Spleen (tissue), 11 donors: ENCODE results near the gene DTWD2. TPM values are rescaled to one million over a fixed set of nuclear protein-coding genes. Genes with fewer than 3 reads are reported as not detected.

ENCODE experiments used
- DNase-seq: peaks from one replicate; pipeline ENCODE4 v3.0.0-alpha.2; 2020
- H3K27ac ChIP-seq, 8 donors: fragments of 200-600 bp; sonication (generic) in 7 of 8; 1 replicate in 4 of 8; 2 replicates in 4 of 8; pipeline versions ENCODE4 v1.5.0 to v1.8.0; 2016 to 2021; ENCODE audit warnings: inconsistent platforms in 4 of 8, mild to moderate bottlenecking in 4 of 8, moderate library complexity in 1 of 8
- H3K27me3 ChIP-seq, 7 donors: fragments of 200-600 bp; sonication (generic) in 6 of 7; replicated peaks in 1 of 7; 1 replicate in 4 of 7; 2 replicates in 3 of 7; pipeline versions ENCODE4 v1.5.0 to v1.8.0; 2016 to 2021; ENCODE audit warnings: inconsistent platforms in 3 of 7, mild to moderate bottlenecking in 1 of 7
- H3K36me3 ChIP-seq, 6 donors: fragments of 200-600 bp; sonication (generic) in 5 of 6; 1 replicate in 4 of 6; 2 replicates in 2 of 6; pipeline versions ENCODE4 v1.5.0 to v1.8.0; 2016 to 2021; ENCODE audit warnings: inconsistent platforms in 2 of 6
- H3K4me1 ChIP-seq, 6 donors: fragments of 200-600 bp; sonication (generic) in 5 of 6; 1 replicate in 3 of 6; 2 replicates in 3 of 6; pipeline versions ENCODE4 v1.5.0 to v1.8.0; 2016 to 2021; ENCODE audit warnings: inconsistent platforms in 3 of 6
- H3K4me3 ChIP-seq, 8 donors: fragments of 200-600 bp; sonication (generic) in 7 of 8; 1 replicate in 4 of 8; 2 replicates in 4 of 8; pipeline versions ENCODE4 v1.5.0 to v1.8.0; 2016 to 2021; ENCODE audit warnings: inconsistent platforms in 4 of 8, mild to moderate bottlenecking in 4 of 8, moderate library complexity in 2 of 8
- H3K9me3 ChIP-seq, 8 donors: fragments of 200-600 bp; sonication (generic) in 7 of 8; 1 replicate in 4 of 8; 2 replicates in 4 of 8; pipeline versions ENCODE4 v1.5.0 to v1.8.0; 2016 to 2021; ENCODE audit warnings: inconsistent platforms in 4 of 8
- CTCF ChIP-seq, 11 experiments: fragments of 200-600 bp in 7 of 11; fragments of 450-650 bp in 4 of 11; sonication (generic) in 4 of 11; IDR thresholded peaks in 8 of 11; conservative IDR thresholded peaks in 3 of 11; 1 replicate in 7 of 11; 2 replicates in 4 of 11; pipeline versions ENCODE4 v1.4.0 to v1.8.0; 2016 to 2021; ENCODE audit warnings: antibody characterized with exemption in 11 of 11, inconsistent platforms in 4 of 11, mild to moderate bottlenecking in 1 of 11
- POLR2A ChIP-seq, 3 donors: fragments of 450-650 bp; IDR thresholded peaks; one replicate each; pipeline ENCODE4 v1.5.1; 2017; ENCODE audit warnings: antibody characterized with exemption in 3 of 3, mild to moderate bottlenecking in 1 of 3
- POLR2AphosphoS5 ChIP-seq, 3 donors: sonication (generic); formaldehyde crosslinking; IDR thresholded peaks; one replicate each; pipeline ENCODE4 v1.5.1; 2017; ENCODE audit warnings: antibody characterized with exemption in 3 of 3
- WGBS, 5 donors: extraction: QIAGEN DNeasy Blood & Tissue Kit in 3 of 5; methylation state at CpG; one replicate each; pipeline versions ENCODE4 v1.1.5 to v1.1.7; 2013 to 2018; 5-methylcytosine and 5-hydroxymethylcytosine counted together
- intact Hi-C: fragments of 100-400 bp; cut with DNase I; formaldehyde crosslinking; loops from one replicate; pipeline ENCODE4 v1.15.0; 2023; ENCODE audit warnings: low total_unique reads
- polyA plus RNA-seq, 3 donors: library from polyadenylated mRNA; stranded (reverse); fragments of 200-250 nt; gene quantifications; one replicate each; pipeline ENCODE4 v1.2.1, GENCODE V29; 2013
- total RNA-seq, 7 donors: library from RNA; depleted of rRNA in 3 of 7; stranded (reverse); fragments of >200 nt in 3 of 7; fragmentation: NEBNext Ultra II Directional in 4 of 7; extraction: Animal tissue kit (Norgen Biotek cat#: 25700) in 4 of 7; gene quantifications; one replicate each; pipeline versions ENCODE4 v1.1.0 to v1.2.1, GENCODE V29; 2016 to 2021
- donor health status: healthy with polysubstance abuse.
- donor health status: DM: no; HTN: no; CAD: no; lungs with moderate emphysema.
- donor health status: DM: no; HTN: no; CAD: no.
- donor health status: Bipolar disorder and iron deficiency.
- donor health status: healthy.
- donor health status: DM: no; HTN: no; CAD: no.
- donor health status: DM: yes; HTN: yes; CAD: no.

Gene DTWD2
- total and polyA plus RNA-seq, 10 donors: 1.2 to 25.5 (median 8.6) TPM

DNA sequence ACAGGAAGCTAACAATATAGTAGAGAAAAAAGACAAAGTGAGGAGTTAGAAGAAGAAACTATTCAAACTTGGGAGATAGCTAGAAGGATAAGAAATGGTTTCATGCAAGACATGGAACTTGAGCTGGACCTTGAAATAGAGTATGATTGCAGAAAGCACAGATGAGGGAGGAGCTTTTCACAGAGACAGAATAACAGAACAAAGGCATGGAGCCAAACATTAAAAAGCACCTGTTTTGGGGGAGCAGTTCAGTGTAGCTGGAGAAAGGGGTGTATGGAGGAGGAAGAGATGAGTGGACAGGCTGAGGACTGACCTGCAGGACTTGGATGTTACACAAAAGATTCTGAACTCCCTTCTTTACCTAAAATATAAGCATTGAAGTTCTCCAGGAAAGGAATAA is 25.2 kb downstream of the DTWD2 start:
- TF ChIP-seq CTCF (IDR thresholded peaks at IDR 0.05 in 8 of 11, conservative IDR thresholded peaks at IDR 0.05 in 3 of 11) (no peak), POLR2A (IDR thresholded peaks at IDR 0.05) (no peak), POLR2AphosphoS5 (IDR thresholded peaks at IDR 0.05) (no peak)
- DNase-seq: no peak
- Histone ChIP-seq H3K36me3 (peaks cover 0 to 1% (median 0%) of the 10 kb centered on the region in 6 donors), H3K9me3 (peaks cover 0 to 14% (median 6%) of the 10 kb centered on the region in 8 donors), H3K27me3 (no peaks in the 10 kb centered on the region), H3K27ac (no peak overlapping the region), H3K4me1 (no peaks in the 10 kb centered on the region), H3K4me3 (no peak overlapping the region)
- intact Hi-C loops: no loop called here

- Histone ChIP-seq H3K27ac (no peak overlapping the region), H3K36me3 (peaks cover 0 to 5% (median 0%) of the 10 kb centered on the region in 6 donors), H3K4me3 (no peak overlapping the region), H3K9me3 (peaks cover 0 to 14% (median 6%) of the 10 kb centered on the region in 8 donors), H3K27me3 (no peaks in the 10 kb centered on the region), H3K4me1 (peaks cover 0 to 8% (median 0%) of the 10 kb centered on the region in 6 donors)
- DNase-seq: no peak
- 95 to 97% (median 97%) methylated on average over 1 of the region's 1 CpG for WGBS, 5 donors
- TF ChIP-seq POLR2A (IDR thresholded peaks at IDR 0.05) (no peak), CTCF (IDR thresholded peaks at IDR 0.05 in 8 of 11, conservative IDR thresholded peaks at IDR 0.05 in 3 of 11) (no peak), POLR2AphosphoS5 (IDR thresholded peaks at IDR 0.05) (no peak)
- intact Hi-C loops: no loop called here
These were observed 27.8 kb downstream of the DTWD2 start for GRCh38 chr5:118960557-118960956.

GRCh38 chr5:118956727-118957126 is 31.6 kb downstream of the DTWD2 start:
- H3K27ac ChIP-seq: no peak overlapping the region
- no peaks in the 10 kb centered on the region for H3K27me3 ChIP-seq
- intact Hi-C loops: no loop called here
- WGBS, 5 donors: 54 to 67% (median 65%) methylated on average over 2 of the region's 2 CpGs
- peaks cover 0 to 11% (median 0%) of the 10 kb centered on the region in 6 donors for H3K36me3 ChIP-seq
- H3K4me3 ChIP-seq: no peak overlapping the region
- peak in 3 of 11 experiments; percentile 7 to 22 (median 12) for TF ChIP-seq CTCF (IDR thresholded peaks at IDR 0.05 in 8 of 11, conservative IDR thresholded peaks at IDR 0.05 in 3 of 11)
- no peak for TF ChIP-seq POLR2AphosphoS5 (IDR thresholded peaks at IDR 0.05)
- DNase-seq: no peak
- H3K9me3 ChIP-seq: peaks cover 0 to 14% (median 6%) of the 10 kb centered on the region in 8 donors
- H3K4me1 ChIP-seq: peaks cover 0 to 8% (median 0%) of the 10 kb centered on the region in 6 donors

GRCh38 chr5:118953652-118954005 is 34.7 kb downstream of the DTWD2 start:
- TF ChIP-seq POLR2AphosphoS5 (IDR thresholded peaks at IDR 0.05) (no peak), CTCF (IDR thresholded peaks at IDR 0.05 in 8 of 11, conservative IDR thresholded peaks at IDR 0.05 in 3 of 11) (no peak), POLR2A (IDR thresholded peaks at IDR 0.05) (no peak)
- H3K4me1 ChIP-seq: peaks cover 0 to 8% (median 0%) of the 10 kb centered on the region in 6 donors
- no peak for DNase-seq
- intact Hi-C loops: no loop called here
- no peaks in the 10 kb centered on the region for H3K9me3 ChIP-seq
- H3K27me3 ChIP-seq: no peaks in the 10 kb centered on the region
- peaks cover 0 to 12% (median 0%) of the 10 kb centered on the region in 6 donors for H3K36me3 ChIP-seq
- H3K4me3 ChIP-seq: no peak overlapping the region
- no peak overlapping the region for H3K27ac ChIP-seq
